Stomach smooth muscle (tissue), 2 donors: ENCODE results near the gene PKP1.

Experiments
- H3K27ac ChIP-seq: one replicate; pipeline ENCODE4 v1.7.0; 2013; ENCODE audit warnings: mild to moderate bottlenecking, low read length, inconsistent platforms
- H3K27me3 ChIP-seq, 2 donors: one replicate each; pipeline ENCODE4 v1.7.0; 2013; ENCODE audit warnings: low read length in 2 of 2; ENCODE audit not compliant: insufficient read depth in 2 of 2, control insufficient read depth in 1 of 2
- H3K36me3 ChIP-seq, 2 donors: one replicate each; pipeline ENCODE4 v1.7.0; 2013; ENCODE audit warnings: low read length in 2 of 2; ENCODE audit not compliant: control insufficient read depth in 2 of 2, insufficient read depth in 2 of 2
- H3K4me1 ChIP-seq: one replicate; pipeline ENCODE4 v1.7.0; 2013; ENCODE audit warnings: low read length; ENCODE audit not compliant: control insufficient read depth, insufficient read depth
- H3K4me3 ChIP-seq, 2 donors: one replicate each; pipeline ENCODE4 v1.7.0; 2013; ENCODE audit warnings: low read length in 2 of 2
- H3K9ac ChIP-seq, 2 donors: one replicate each; pipeline ENCODE4 v1.7.0; 2013; ENCODE audit warnings: low read length in 2 of 2, mild to moderate bottlenecking in 1 of 2
- H3K9me3 ChIP-seq, 2 donors: one replicate each; pipeline ENCODE4 v1.7.0; 2013; ENCODE audit warnings: low read length in 2 of 2; ENCODE audit not compliant: control insufficient read depth in 2 of 2
- donor health status: healthy.
- donor health status: Pancreatic carcinoma.

PKP1 gene

GRCh38 chr1:201260648-201261311 lies 22.5 kb upstream of the PKP1 start:
- Histone ChIP-seq H3K36me3 (no peaks in the 10 kb centered on the region), H3K27me3 (peaks cover 13 to 20% of the 10 kb centered on the region in 2 donors), H3K9ac (no peak overlapping the region), H3K9me3 (no peaks in the 10 kb centered on the region), H3K4me3 (no peak overlapping the region), H3K27ac (no peak overlapping the region), H3K4me1 (peaks cover 5% of the 10 kb centered on the region)

DNA sequence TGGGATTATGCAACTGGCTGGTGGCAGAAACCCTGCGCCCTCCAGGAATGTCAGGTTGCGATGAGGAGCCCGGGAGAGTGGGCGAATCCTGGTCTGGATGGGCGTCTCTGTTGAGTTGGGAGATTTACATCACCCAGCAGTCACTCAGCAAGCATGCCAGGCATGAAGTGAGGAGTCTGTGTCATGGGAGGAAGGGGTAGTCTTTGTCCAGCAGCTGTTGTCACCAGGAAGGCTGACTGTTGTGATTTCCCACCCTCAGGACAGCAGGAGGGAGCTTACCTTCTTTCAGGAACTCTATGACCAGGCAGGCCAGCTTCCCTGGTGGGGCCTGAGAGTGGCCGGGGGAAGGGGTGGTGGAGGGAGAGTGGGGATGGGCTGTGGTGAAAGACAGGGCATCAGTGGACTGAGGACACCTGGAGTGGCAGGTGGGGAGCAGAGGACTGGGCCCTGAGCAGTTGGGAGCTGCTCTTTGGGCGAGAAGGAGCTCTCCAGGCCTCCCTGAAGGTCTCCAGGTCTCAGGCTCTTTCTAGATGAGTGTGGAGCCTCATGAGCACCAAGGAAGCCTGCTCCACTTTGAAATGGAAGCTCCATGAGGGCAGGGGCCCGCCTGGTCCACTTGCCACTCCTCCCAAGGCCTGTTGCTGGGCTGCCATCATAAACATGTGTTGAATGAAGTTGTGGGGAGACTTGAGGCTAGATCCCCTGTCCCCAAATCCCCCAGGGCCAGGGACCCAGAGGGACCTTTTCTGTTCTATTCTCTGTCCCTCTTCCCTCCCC lies 21.3 kb upstream of the PKP1 start:
- H3K9ac ChIP-seq, result no peak overlapping the region
- H3K4me3 ChIP-seq, result no peak overlapping the region
- peaks cover 5% of the 10 kb centered on the region for H3K4me1 ChIP-seq
- no peaks in the 10 kb centered on the region for H3K36me3 ChIP-seq
- H3K9me3 ChIP-seq, result no peaks in the 10 kb centered on the region
- H3K27me3 ChIP-seq, result peaks cover 13 to 20% of the 10 kb centered on the region in 2 donors
- H3K27ac ChIP-seq, result no peak overlapping the region

DNA sequence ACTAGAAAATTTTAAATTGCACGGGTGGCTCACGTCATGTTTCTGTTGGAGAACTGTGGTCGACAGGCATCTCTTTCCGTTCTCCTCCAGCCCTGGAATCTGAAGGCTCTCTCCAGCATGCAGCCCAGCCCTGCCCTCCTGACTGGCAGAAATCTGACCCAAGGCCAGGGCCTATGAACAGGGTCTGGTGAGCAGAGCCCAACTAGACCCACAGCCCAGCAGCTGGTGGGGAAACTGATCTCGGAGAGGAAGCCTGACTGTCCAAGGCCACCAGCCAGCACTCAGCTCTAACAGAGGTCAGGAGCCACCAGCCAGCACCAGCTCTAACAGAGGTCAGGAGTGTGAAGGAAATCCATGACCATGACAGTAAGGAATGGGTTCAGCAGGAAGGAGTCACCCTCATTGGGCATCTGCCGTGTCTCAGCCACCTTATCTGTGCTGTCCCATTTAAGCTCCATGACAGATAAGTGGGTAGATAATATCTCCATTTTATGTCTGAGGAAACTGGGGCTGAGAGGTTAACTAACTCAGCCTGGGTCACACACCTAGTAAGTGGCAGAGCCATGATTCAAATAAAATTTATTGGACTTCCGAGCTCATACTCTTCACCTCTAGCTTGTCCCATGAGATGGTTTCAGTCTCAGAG lies 20.2 kb upstream of the PKP1 start:
- H3K4me1 ChIP-seq, result peaks cover 5% of the 10 kb centered on the region
- no peaks in the 10 kb centered on the region for H3K9me3 ChIP-seq
- no peak overlapping the region for H3K27ac ChIP-seq
- peaks cover 13 to 20% of the 10 kb centered on the region in 2 donors for H3K27me3 ChIP-seq
- no peaks in the 10 kb centered on the region for H3K36me3 ChIP-seq
- no peak overlapping the region for H3K9ac ChIP-seq
- no peak overlapping the region for H3K4me3 ChIP-seq

DNA sequence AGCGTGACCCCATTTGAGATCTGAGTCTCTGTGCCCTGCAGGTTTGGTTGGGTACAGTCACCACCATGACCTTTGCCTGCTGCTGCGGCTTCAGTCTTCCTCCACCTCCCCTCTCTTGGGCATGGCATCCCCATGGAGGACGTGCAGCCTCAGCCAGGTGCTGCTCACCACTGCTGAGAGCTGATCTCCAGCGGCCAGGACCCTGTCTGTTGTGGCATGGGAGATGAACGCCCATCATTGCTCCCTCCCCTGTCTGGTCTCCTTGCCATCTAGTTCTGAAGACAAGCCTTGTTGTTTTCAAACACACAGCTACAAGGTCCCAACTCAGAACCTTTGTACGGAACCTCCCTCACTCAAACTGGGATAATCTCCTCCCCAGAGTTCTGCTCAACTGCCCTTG lies 19.2 kb upstream of the PKP1 start:
- H3K27me3 ChIP-seq, result peaks cover 19 to 20% of the 10 kb centered on the region in 2 donors
- no peaks in the 10 kb centered on the region for H3K9me3 ChIP-seq
- H3K4me1 ChIP-seq, result peaks cover 5% of the 10 kb centered on the region

GRCh38 chr1:201264554-201264953 lies 18.8 kb upstream of the PKP1 start:
- Histone ChIP-seq H3K4me1 (peaks cover 5% of the 10 kb centered on the region), H3K4me3 (no peak overlapping the region), H3K9me3 (no peaks in the 10 kb centered on the region), H3K27me3 (peaks cover 16% of the 10 kb centered on the region in 2 donors), H3K27ac (no peak overlapping the region), H3K36me3 (no peaks in the 10 kb centered on the region), H3K9ac (no peak overlapping the region)

More for the DNA sequence above, 19.2 kb upstream of the PKP1 start:
- Histone ChIP-seq H3K9ac (no peak overlapping the region), H3K27ac (no peak overlapping the region), H3K36me3 (no peaks in the 10 kb centered on the region), H3K4me3 (no peak overlapping the region)

GRCh38 chr1:201265756-201266155 lies 17.6 kb upstream of the PKP1 start:
- no peak overlapping the region for H3K4me3 ChIP-seq
- H3K36me3 ChIP-seq, result no peaks in the 10 kb centered on the region
- H3K27ac ChIP-seq, result no peak overlapping the region
- H3K27me3 ChIP-seq, result peaks cover 9 to 13% of the 10 kb centered on the region in 2 donors
- no peaks in the 10 kb centered on the region for H3K9me3 ChIP-seq
- no peaks in the 10 kb centered on the region for H3K4me1 ChIP-seq
- no peak overlapping the region for H3K9ac ChIP-seq

DNA sequence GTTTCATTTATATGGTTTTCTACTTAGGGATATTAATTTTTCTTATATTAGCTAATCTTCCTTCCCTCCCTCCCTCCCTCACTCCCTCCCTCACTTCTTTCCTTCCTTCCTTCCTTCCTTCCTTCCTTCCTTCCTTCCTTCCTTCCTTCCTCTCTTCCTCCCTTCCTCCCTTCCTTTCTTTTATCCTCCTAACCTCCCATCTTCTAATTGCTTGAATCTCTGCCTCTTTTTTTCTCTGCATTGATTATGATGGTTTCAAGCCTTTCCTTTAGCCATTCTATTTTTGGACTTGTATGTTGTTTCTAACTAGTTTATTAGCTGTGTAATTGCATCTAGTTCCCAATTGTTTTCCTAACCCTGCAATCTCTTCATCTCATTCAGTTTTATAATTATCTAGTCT lies 17.0 kb upstream of the PKP1 start:
- Histone ChIP-seq H3K36me3 (no peaks in the 10 kb centered on the region), H3K9me3 (no peaks in the 10 kb centered on the region), H3K27ac (no peak overlapping the region), H3K9ac (no peak overlapping the region), H3K4me1 (no peaks in the 10 kb centered on the region), H3K27me3 (peaks cover 11 to 12% of the 10 kb centered on the region in 2 donors), H3K4me3 (no peak overlapping the region)

- H3K27ac ChIP-seq, result no peak overlapping the region
- no peaks in the 10 kb centered on the region for H3K9me3 ChIP-seq
- no peaks in the 10 kb centered on the region for H3K4me1 ChIP-seq
- peaks cover 13 to 14% of the 10 kb centered on the region in 2 donors for H3K27me3 ChIP-seq
- H3K9ac ChIP-seq, result no peak overlapping the region
- no peak overlapping the region for H3K4me3 ChIP-seq
- no peaks in the 10 kb centered on the region for H3K36me3 ChIP-seq
These were observed 16.5 kb upstream of the PKP1 start for GRCh38 chr1:201266774-201267173.

DNA sequence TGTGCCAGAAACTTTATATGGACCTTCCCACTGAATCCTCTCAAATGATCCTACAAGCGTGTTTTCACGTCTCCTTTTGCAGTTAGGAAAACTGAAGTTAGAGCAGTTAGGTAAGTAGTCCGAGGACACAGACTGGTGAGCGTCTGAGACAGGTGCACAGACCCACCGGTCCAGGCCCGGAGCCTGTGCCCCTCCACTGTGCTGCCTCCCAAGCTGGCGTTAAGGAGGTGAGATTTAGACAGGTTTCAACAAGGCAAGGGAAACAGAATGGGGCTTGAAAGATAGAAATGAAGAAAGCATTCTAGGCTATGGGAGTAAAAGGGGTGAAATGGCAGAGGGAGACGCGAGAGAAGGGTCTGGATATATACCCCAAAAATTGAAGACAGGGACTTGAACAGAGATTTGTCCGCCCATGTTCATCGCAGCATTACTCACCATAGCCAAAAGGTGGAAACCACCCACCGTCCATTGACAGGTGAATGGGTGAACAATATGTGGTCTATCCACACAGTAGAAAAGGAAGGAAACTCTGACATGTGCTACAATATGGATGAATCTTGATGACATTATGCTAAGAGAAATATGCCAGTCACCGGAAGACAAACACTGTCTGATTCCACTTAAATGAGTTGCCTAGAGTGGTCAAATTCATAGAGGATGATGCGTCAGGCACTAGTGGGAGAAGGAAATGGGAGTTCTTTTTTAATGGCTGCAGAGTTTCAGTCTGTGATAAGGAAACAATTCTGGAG lies 15.7 kb upstream of the PKP1 start:
- H3K27ac ChIP-seq, result no peak overlapping the region

GRCh38 chr1:201268604-201269151 lies 14.6 kb upstream of the PKP1 start:
- Histone ChIP-seq H3K9me3 (no peaks in the 10 kb centered on the region), H3K9ac (no peak overlapping the region), H3K36me3 (no peaks in the 10 kb centered on the region), H3K27ac (no peak overlapping the region), H3K4me3 (no peak overlapping the region), H3K4me1 (no peaks in the 10 kb centered on the region), H3K27me3 (peaks cover 13 to 14% of the 10 kb centered on the region in 2 donors)

More for the DNA sequence above, 15.7 kb upstream of the PKP1 start:
- Histone ChIP-seq H3K9ac (no peak overlapping the region), H3K27me3 (peaks cover 13 to 14% of the 10 kb centered on the region in 2 donors), H3K9me3 (no peaks in the 10 kb centered on the region), H3K4me1 (no peaks in the 10 kb centered on the region), H3K36me3 (no peaks in the 10 kb centered on the region), H3K4me3 (no peak overlapping the region)
